ENCODE results near the gene CPEB1. TPM values are rescaled to one million over a fixed set of nuclear protein-coding genes. Genes with fewer than 3 reads are reported as not detected.

The CPEB1 gene
- total and polyA plus RNA-seq, 2 of the 13 experiments (the other 11 are each of a cell fraction or from before 2014, with no cell fraction given), result 0.03 to 0.07 TPM

DNA sequence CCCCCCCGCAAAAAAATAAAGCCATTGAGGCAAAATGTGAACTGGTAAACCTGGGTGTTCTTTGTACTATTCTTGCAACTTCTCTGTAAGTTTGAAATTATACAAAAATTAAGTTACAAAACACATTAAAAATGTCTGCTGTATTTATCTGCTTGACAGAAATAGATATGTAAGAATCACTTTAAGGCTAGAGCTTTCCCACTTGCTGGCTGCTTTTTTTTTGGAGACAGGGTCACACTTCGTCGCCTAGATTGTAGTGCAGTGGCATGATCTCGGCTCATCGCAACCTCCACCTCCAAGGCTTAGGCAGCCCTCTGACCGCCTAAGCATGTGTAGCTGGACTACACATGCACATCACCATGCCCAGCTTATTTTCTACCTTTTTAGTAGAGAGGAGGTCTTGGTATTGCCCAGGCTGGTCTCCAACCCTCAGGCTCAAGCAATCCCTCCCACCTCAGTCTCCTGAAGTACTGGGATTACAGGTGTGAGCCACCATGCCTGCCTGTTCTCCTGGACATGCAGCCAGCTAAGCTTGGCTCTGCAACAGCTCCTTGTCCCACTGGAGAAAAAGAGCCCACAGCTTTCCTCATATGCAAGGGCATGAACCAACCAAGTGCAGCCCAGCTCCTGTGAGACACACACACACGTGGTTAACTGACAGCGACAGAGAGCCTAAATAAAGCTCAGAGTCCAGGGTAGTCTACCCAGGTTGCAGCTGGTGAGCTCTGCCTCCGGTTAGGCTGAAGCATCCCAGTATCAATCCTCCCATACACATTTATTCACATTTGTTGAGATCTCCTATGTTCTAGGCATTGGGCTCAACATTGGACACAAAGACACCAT lies 111.4 kb downstream of the CPEB1 start (continued):
- no peak for TF ChIP-seq ZNF468 (CRISPR knock-in tag; IDR thresholded peaks at IDR 0.05)
- TF ChIP-seq HDAC6 (IDR thresholded peaks at IDR 0.05; ENCODE audit: low read depth, low read length), result no peak
- no peak for TF ChIP-seq ZNF24 (IDR thresholded peaks at IDR 0.05)
- TF ChIP-seq MIXL1 (CRISPR knock-in tag; IDR thresholded peaks at IDR 0.05), result no peak
- TF ChIP-seq TERF1 (CRISPR knock-in tag; IDR thresholded peaks at IDR 0.05), result no peak
- no peak for TF ChIP-seq ERF (CRISPR knock-in tag; IDR thresholded peaks at IDR 0.05)
- TF ChIP-seq ZNF205 (CRISPR knock-in tag; IDR thresholded peaks at IDR 0.05), result 0 out of 2 replicates have a peak, but pooled peaks have one; percentile 26
- no peak for TF ChIP-seq ZNF430 (CRISPR knock-in tag; IDR thresholded peaks at IDR 0.05)
- no peak for TF ChIP-seq PRMT3 (CRISPR knock-in tag; IDR thresholded peaks at IDR 0.05; ENCODE audit: borderline replicate concordance, low read depth)
- TF ChIP-seq SMYD3 (CRISPR knock-in tag; IDR thresholded peaks at IDR 0.05), result no peak
- TF ChIP-seq FUBP1 (CRISPR knock-in tag; IDR thresholded peaks at IDR 0.05; ENCODE audit: borderline replicate concordance), result no peak
- TF ChIP-seq, protein P1, sequence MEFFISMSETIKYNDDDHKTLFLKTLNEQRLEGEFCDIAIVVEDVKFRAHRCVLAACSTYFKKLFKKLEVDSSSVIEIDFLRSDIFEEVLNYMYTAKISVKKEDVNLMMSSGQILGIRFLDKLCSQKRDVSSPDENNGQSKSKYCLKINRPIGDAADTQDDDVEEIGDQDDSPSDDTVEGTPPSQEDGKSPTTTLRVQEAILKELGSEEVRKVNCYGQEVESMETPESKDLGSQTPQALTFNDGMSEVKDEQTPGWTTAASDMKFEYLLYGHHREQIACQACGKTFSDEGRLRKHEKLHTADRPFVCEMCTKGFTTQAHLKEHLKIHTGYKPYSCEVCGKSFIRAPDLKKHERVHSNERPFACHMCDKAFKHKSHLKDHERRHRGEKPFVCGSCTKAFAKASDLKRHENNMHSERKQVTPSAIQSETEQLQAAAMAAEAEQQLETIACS (CRISPR knock-in tag; IDR thresholded peaks at IDR 0.05), result no peak
- no peak for TF ChIP-seq SRSF4 (IDR thresholded peaks at IDR 0.05; ENCODE audit: low read depth, low read length, poor library complexity, severe bottlenecking)
- TF ChIP-seq EED (CRISPR knock-in tag; IDR thresholded peaks at IDR 0.05), result no peak
- TF ChIP-seq POLR2G (IDR thresholded peaks at IDR 0.05; ENCODE audit: low read depth, low read length), result peak; percentile 76
- TF ChIP-seq, protein P2, sequence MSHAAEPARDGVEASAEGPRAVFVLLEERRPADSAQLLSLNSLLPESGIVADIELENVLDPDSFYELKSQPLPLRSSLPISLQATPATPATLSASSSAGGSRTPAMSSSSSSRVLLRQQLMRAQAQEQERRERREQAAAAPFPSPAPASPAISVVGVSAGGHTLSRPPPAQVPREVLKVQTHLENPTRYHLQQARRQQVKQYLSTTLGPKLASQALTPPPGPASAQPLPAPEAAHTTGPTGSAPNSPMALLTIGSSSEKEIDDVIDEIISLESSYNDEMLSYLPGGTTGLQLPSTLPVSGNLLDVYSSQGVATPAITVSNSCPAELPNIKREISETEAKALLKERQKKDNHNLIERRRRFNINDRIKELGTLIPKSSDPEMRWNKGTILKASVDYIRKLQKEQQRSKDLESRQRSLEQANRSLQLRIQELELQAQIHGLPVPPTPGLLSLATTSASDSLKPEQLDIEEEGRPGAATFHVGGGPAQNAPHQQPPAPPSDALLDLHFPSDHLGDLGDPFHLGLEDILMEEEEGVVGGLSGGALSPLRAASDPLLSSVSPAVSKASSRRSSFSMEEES (CRISPR knock-in tag; IDR thresholded peaks at IDR 0.05), result no peak
- TF ChIP-seq, protein P3, sequence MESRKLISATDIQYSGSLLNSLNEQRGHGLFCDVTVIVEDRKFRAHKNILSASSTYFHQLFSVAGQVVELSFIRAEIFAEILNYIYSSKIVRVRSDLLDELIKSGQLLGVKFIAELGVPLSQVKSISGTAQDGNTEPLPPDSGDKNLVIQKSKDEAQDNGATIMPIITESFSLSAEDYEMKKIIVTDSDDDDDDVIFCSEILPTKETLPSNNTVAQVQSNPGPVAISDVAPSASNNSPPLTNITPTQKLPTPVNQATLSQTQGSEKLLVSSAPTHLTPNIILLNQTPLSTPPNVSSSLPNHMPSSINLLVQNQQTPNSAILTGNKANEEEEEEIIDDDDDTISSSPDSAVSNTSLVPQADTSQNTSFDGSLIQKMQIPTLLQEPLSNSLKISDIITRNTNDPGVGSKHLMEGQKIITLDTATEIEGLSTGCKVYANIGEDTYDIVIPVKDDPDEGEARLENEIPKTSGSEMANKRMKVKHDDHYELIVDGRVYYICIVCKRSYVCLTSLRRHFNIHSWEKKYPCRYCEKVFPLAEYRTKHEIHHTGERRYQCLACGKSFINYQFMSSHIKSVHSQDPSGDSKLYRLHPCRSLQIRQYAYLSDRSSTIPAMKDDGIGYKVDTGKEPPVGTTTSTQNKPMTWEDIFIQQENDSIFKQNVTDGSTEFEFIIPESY (CRISPR knock-in tag; IDR thresholded peaks at IDR 0.05), result no peak
- no peak for TF ChIP-seq ZNF781 (CRISPR knock-in tag; IDR thresholded peaks at IDR 0.05; ENCODE audit: borderline replicate concordance, not compliant biosample characterization)
- TF ChIP-seq AGO1 (IDR thresholded peaks at IDR 0.05; ENCODE audit: low read depth, low read length, poor library complexity, severe bottlenecking), result no peak
- no peak for TF ChIP-seq SP2 (CRISPR knock-in tag; IDR thresholded peaks at IDR 0.05)
- TF ChIP-seq ZNF572 (CRISPR knock-in tag; IDR thresholded peaks at IDR 0.05), result no peak
- no peak for TF ChIP-seq CAMTA2 (CRISPR knock-in tag; IDR thresholded peaks at IDR 0.05; ENCODE audit: borderline replicate concordance)

Measured in HepG2 (cell line).